Naive thymus-derived CD4-positive, alpha-beta T cell (primary cell): Measurements from ENCODE around the gene MST1. TPM values are rescaled to one million over a fixed set of nuclear protein-coding genes. Genes with fewer than 3 reads are reported as not detected.
A peak's percentile ranks its signal among the peaks of the same experiment; 100 is the strongest.

ENCODE experiments used
- ATAC-seq: fragments of 150-1000 bp; cut with Tn5 transposase; 2 replicates; pipeline ENCODE4 v1.10.0; 2021; ENCODE audit warnings: mild to moderate bottlenecking, moderate library complexity
- CTCF ChIA-PET: fragments of 350-600 bp; sonication (Branson Sonifier 250); formaldehyde crosslinking; loops from one replicate; lab custom pipeline; 2021; ENCODE audit warnings: antibody characterized with exemption; lab: Charles Lee
- POLR2A ChIA-PET: fragments of 350-600 bp; sonication (Branson Sonifier 250); formaldehyde crosslinking; loops from one replicate; lab custom pipeline; 2021; ENCODE audit warnings: antibody characterized with exemption, inconsistent platforms; lab: Charles Lee
- DNase-seq, 9 donors: peaks; one replicate each; pipeline versions ENCODE4 v3.0.0 to v3.0.0-alpha.2; 2020 to 2022; ENCODE audit warnings: mixed read lengths in 1 of 9
- H3K27ac ChIP-seq: one replicate; pipeline ENCODE4 v1.7.0; 2013; ENCODE audit warnings: mild to moderate bottlenecking, low read depth, low read length, moderate library complexity
- H3K27me3 ChIP-seq, 2 donors: one replicate each; pipeline ENCODE4 v1.7.0; 2013; ENCODE audit warnings: low read length in 2 of 2, mild to moderate bottlenecking in 2 of 2, moderate library complexity in 2 of 2; ENCODE audit not compliant: control insufficient read depth in 2 of 2, insufficient read depth in 2 of 2
- H3K36me3 ChIP-seq, 3 experiments: 1 replicate in 2 of 3; 2 replicates in 1 of 3; pipeline ENCODE4 v1.7.0; 2013; ENCODE audit warnings: low read length in 3 of 3, mild to moderate bottlenecking in 3 of 3, moderate library complexity in 1 of 3; ENCODE audit not compliant: insufficient read depth in 3 of 3, control insufficient read depth in 2 of 3
- H3K4me1 ChIP-seq, 2 donors: one replicate each; pipeline ENCODE4 v1.7.0; 2013; ENCODE audit warnings: low read length in 2 of 2, mild to moderate bottlenecking in 2 of 2, moderate library complexity in 1 of 2; ENCODE audit not compliant: control insufficient read depth in 2 of 2, insufficient read depth in 2 of 2
- H3K4me3 ChIP-seq: 2 replicates; pipeline ENCODE4 v1.7.0; 2013; ENCODE audit warnings: mild to moderate bottlenecking, low read length
- H3K9me3 ChIP-seq, 3 experiments: 1 replicate in 2 of 3; 2 replicates in 1 of 3; pipeline ENCODE4 v1.7.0; 2013; ENCODE audit warnings: low read length in 3 of 3; ENCODE audit not compliant: control insufficient read depth in 2 of 3
- H3K27ac Mint-ChIP-seq, 9 donors: one replicate each; pipeline ENCODE4 v1.8.0; 2020 to 2022; ENCODE audit warnings: mixed read lengths in 9 of 9, mild to moderate bottlenecking in 8 of 9, moderate library complexity in 5 of 9, inconsistent platforms in 2 of 9
- H3K27me3 Mint-ChIP-seq, 5 donors: one replicate each; pipeline ENCODE4 v1.8.0; 2021 to 2022; ENCODE audit warnings: mixed read lengths in 5 of 5, mild to moderate bottlenecking in 1 of 5
- H3K36me3 Mint-ChIP-seq, 5 donors: one replicate each; pipeline ENCODE4 v1.8.0; 2020 to 2022; ENCODE audit warnings: mixed read lengths in 5 of 5, mild to moderate bottlenecking in 3 of 5, inconsistent platforms in 1 of 5
- H3K4me1 Mint-ChIP-seq, 7 donors: one replicate each; pipeline ENCODE4 v1.8.0; 2020 to 2022; ENCODE audit warnings: mixed read lengths in 7 of 7, mild to moderate bottlenecking in 3 of 7, inconsistent platforms in 1 of 7
- H3K4me3 Mint-ChIP-seq, 10 donors: one replicate each; pipeline ENCODE4 v1.8.0; 2020 to 2022; ENCODE audit warnings: mild to moderate bottlenecking in 10 of 10, mixed read lengths in 10 of 10, moderate library complexity in 6 of 10, inconsistent platforms in 2 of 10
- H3K9me3 Mint-ChIP-seq, 11 donors: one replicate each; pipeline ENCODE4 v1.8.0; 2020 to 2022; ENCODE audit warnings: mixed read lengths in 11 of 11, mild to moderate bottlenecking in 4 of 11, inconsistent platforms in 1 of 11, moderate library complexity in 1 of 11
- intact Hi-C, 2 donors: fragments of 100-400 bp; cut with micrococcal nuclease; formaldehyde crosslinking; loops; one replicate each; pipeline ENCODE4 v1.15.1; 2023
- polyA plus RNA-seq, 2 donors: library from polyadenylated mRNA; unstranded; fragments of 300-500 nt; fragmentation: Illumina TruSeq; gene quantifications; one replicate each; pipeline ENCODE4 v1.2.3, GENCODE V29; 2021
- total RNA-seq, 6 experiments: library from RNA in 5 of 6; stranded (reverse) in 5 of 6; gene quantifications; 1 replicate in 5 of 6; 2 replicates in 1 of 6; pipeline ENCODE4 v1.2.3 and lab custom pipeline; 2021 to 2026

MST1 gene
- total and polyA plus RNA-seq, 7 experiments from 2014 or later: 0.90 to 12.8 (median 9.6) TPM

GRCh38 chr3:49716691-49717210 is 27.5 kb upstream of the MST1 start:
- Mint-ChIP-seq H3K4me1 (peaks cover 9 to 38% (median 19%) of the 10 kb centered on the region in 7 donors), H3K4me3 (no peak overlapping the region), H3K27ac (no peak overlapping the region), H3K36me3 (peaks cover 0 to 9% (median 0%) of the 10 kb centered on the region in 5 donors), H3K9me3 (no peaks in the 10 kb centered on the region), H3K27me3 (no peaks in the 10 kb centered on the region)
- ATAC-seq: no peak
- no peaks in the 10 kb centered on the region for H3K9me3 ChIP-seq
- no peak for DNase-seq
- peaks cover 0 to 25% (median 0%) of the 10 kb centered on the region in 3 experiments for H3K36me3 ChIP-seq
- intact Hi-C loops: no loop called here
- H3K4me3 ChIP-seq: no peak overlapping the region
- no peak overlapping the region for H3K27ac ChIP-seq
- peaks cover 7 to 9% of the 10 kb centered on the region in 2 donors for H3K4me1 ChIP-seq
- H3K27me3 ChIP-seq: no peaks in the 10 kb centered on the region
- POLR2A ChIA-PET: no interaction called here
- CTCF ChIA-PET: interaction anchor here (0.5 kb wide), 1 partner anchor 15 kb away, joined by 4 read pairs; no protein-coding TSS in a partner anchor

- Histone ChIP-seq H3K9me3 (no peaks in the 10 kb centered on the region), H3K36me3 (peaks cover 0 to 24% (median 0%) of the 10 kb centered on the region in 3 experiments), H3K4me1 (peaks cover 7 to 9% of the 10 kb centered on the region in 2 donors), H3K27ac (no peak overlapping the region), H3K4me3 (no peak overlapping the region), H3K27me3 (no peaks in the 10 kb centered on the region)
- H3K27ac Mint-ChIP-seq: no peak overlapping the region
- intact Hi-C loops: no loop called here
- H3K4me3 Mint-ChIP-seq: peak overlapping the region in 1 of 10 donors; percentile 18
- peaks cover 11 to 36% (median 19%) of the 10 kb centered on the region in 7 donors for H3K4me1 Mint-ChIP-seq
- POLR2A ChIA-PET: no interaction called here
- CTCF ChIA-PET: no interaction called here
- H3K36me3 Mint-ChIP-seq: peaks cover 0 to 8% (median 0%) of the 10 kb centered on the region in 5 donors
- no peak for ATAC-seq
- no peak for DNase-seq
- no peaks in the 10 kb centered on the region for H3K27me3 Mint-ChIP-seq
- H3K9me3 Mint-ChIP-seq: no peaks in the 10 kb centered on the region
These were observed 26.9 kb upstream of the MST1 start for GRCh38 chr3:49716169-49716568.

GRCh38 chr3:49715611-49716121 is 26.4 kb upstream of the MST1 start:
- H3K4me3 Mint-ChIP-seq: no peak overlapping the region

GRCh38 chr3:49714728-49715550 is 25.7 kb upstream of the MST1 start:
- no peak for ATAC-seq
- H3K4me3 Mint-ChIP-seq: no peak overlapping the region

More at GRCh38 chr3:49715611-49716121, 26.4 kb upstream of the MST1 start:
- no peak for ATAC-seq
- intact Hi-C loops: no loop called here
- H3K27me3 ChIP-seq: no peaks in the 10 kb centered on the region
- H3K4me3 ChIP-seq: no peak overlapping the region
- H3K27ac ChIP-seq: no peak overlapping the region
- no peaks in the 10 kb centered on the region for H3K9me3 ChIP-seq
- no peak for DNase-seq
- Mint-ChIP-seq H3K27ac (no peak overlapping the region), H3K36me3 (peaks cover 0 to 4% (median 0%) of the 10 kb centered on the region in 5 donors), H3K27me3 (no peaks in the 10 kb centered on the region), H3K4me1 (peaks cover 11 to 33% (median 18%) of the 10 kb centered on the region in 7 donors), H3K9me3 (no peaks in the 10 kb centered on the region)
- POLR2A ChIA-PET: no interaction called here
- CTCF ChIA-PET: no interaction called here
- peaks cover 0 to 19% (median 0%) of the 10 kb centered on the region in 3 experiments for H3K36me3 ChIP-seq
- peaks cover 7 to 9% of the 10 kb centered on the region in 2 donors for H3K4me1 ChIP-seq

GRCh38 chr3:49713336-49714105 is 24.2 kb upstream of the MST1 start:
- intact Hi-C loops: no loop called here
- DNase-seq (no peak), ATAC-seq (no peak)
- peaks cover 0 to 5% (median 2%) of the 10 kb centered on the region in 5 donors for H3K36me3 Mint-ChIP-seq
- Histone ChIP-seq H3K27me3 (no peaks in the 10 kb centered on the region), H3K4me3 (no peak overlapping the region), H3K36me3 (peaks cover 0 to 19% (median 0%) of the 10 kb centered on the region in 3 experiments), H3K27ac (no peak overlapping the region), H3K9me3 (no peaks in the 10 kb centered on the region), H3K4me1 (peaks cover 1 to 3% of the 10 kb centered on the region in 2 donors)
- H3K4me3 Mint-ChIP-seq: no peak overlapping the region
- H3K27me3 Mint-ChIP-seq: no peaks in the 10 kb centered on the region
- H3K27ac Mint-ChIP-seq: peak overlapping the region in 1 of 9 donors; percentile 4
- H3K9me3 Mint-ChIP-seq: no peaks in the 10 kb centered on the region
- H3K4me1 Mint-ChIP-seq: peaks cover under 1 to 18% (median 4%) of the 10 kb centered on the region in 7 donors
- ChIA-PET CTCF (no interaction called here), POLR2A (interaction anchor here (0.6 to 1.2 kb wide), 2 partner anchors 9 to 199 kb away, joined by 3 to 4 read pairs; no protein-coding TSS in a partner anchor)

More at GRCh38 chr3:49714728-49715550, 25.7 kb upstream of the MST1 start:
- Mint-ChIP-seq H3K27ac (no peak overlapping the region), H3K27me3 (no peaks in the 10 kb centered on the region), H3K36me3 (peaks cover 0 to 4% (median 1%) of the 10 kb centered on the region in 5 donors), H3K9me3 (no peaks in the 10 kb centered on the region), H3K4me1 (peaks cover 9 to 31% (median 14%) of the 10 kb centered on the region in 7 donors)
- H3K4me1 ChIP-seq: peaks cover 7 to 9% of the 10 kb centered on the region in 2 donors
- H3K27ac ChIP-seq: no peak overlapping the region
- no peaks in the 10 kb centered on the region for H3K9me3 ChIP-seq
- peaks cover 0 to 19% (median 0%) of the 10 kb centered on the region in 3 experiments for H3K36me3 ChIP-seq
- no peaks in the 10 kb centered on the region for H3K27me3 ChIP-seq
- no peak for DNase-seq
- intact Hi-C loops: no loop called here
- ChIA-PET POLR2A (no interaction called here), CTCF (no interaction called here)
- no peak overlapping the region for H3K4me3 ChIP-seq

- H3K9me3 ChIP-seq: no peaks in the 10 kb centered on the region
- peaks cover 0 to 17% (median 4%) of the 10 kb centered on the region in 7 donors for H3K4me1 Mint-ChIP-seq
- H3K36me3 Mint-ChIP-seq: peaks cover 0 to 5% (median 2%) of the 10 kb centered on the region in 5 donors
- POLR2A ChIA-PET: interaction anchor here (1.2 kb wide), 1 partner anchor 10 kb away, joined by 4 read pairs; no protein-coding TSS in a partner anchor
- H3K4me3 Mint-ChIP-seq: no peak overlapping the region
- H3K4me3 ChIP-seq: no peak overlapping the region
- no peak for ATAC-seq
- no peaks in the 10 kb centered on the region for H3K9me3 Mint-ChIP-seq
- no peaks in the 10 kb centered on the region for H3K27me3 Mint-ChIP-seq
- no peak for DNase-seq
- H3K36me3 ChIP-seq: peaks cover 0 to 19% (median 0%) of the 10 kb centered on the region in 3 experiments
- no peaks in the 10 kb centered on the region for H3K27me3 ChIP-seq
- no peaks in the 10 kb centered on the region for H3K4me1 ChIP-seq
- H3K27ac ChIP-seq: no peak overlapping the region
- CTCF ChIA-PET: no interaction called here
- intact Hi-C loops: no loop called here
- peak overlapping the region in 1 of 9 donors; percentile 4 for H3K27ac Mint-ChIP-seq
These were observed 23.5 kb upstream of the MST1 start for GRCh38 chr3:49712631-49713317.
